ENCODE results near the gene ACKR2. TPM values are rescaled to one million over a fixed set of nuclear protein-coding genes. Genes with fewer than 3 reads are reported as not detected.
A peak's percentile ranks its signal among the peaks of the same experiment; 100 is the strongest.

ACKR2 gene
- total RNA-seq, 1 experiment from 2014 or later = 0.76 TPM

- ATAC-seq = no peak
- RAD21 ChIA-PET (ENCODE audit: low non-redundant PET in 1 of 2, low total read pairs in 2 of 2, uncharacterized antibody in 2 of 2, unreplicated experiment in 2 of 2) = no interaction called here
- no peak for TF ChIP-seq SRF (IDR thresholded peaks at IDR 0.05; ENCODE audit: low read depth)
- no peak for TF ChIP-seq MAX (IDR thresholded peaks at IDR 0.05)
- TF ChIP-seq YY1 (IDR thresholded peaks at IDR 0.05; ENCODE audit: extremely low read depth, insufficient replicate concordance, low read depth, low read length) = no peak
- peak in 2 of 3 experiments; percentile 16 to 24; a peak in 3 of 6 replicates for TF ChIP-seq CTCF (IDR thresholded peaks at IDR 0.05 in 2 of 3, conservative IDR thresholded peaks at IDR 0.05 in 1 of 3; ENCODE audit: borderline replicate concordance in 1 of 3, insufficient read depth in 1 of 3, low read depth in 2 of 3, low read length in 2 of 3)
- no peak for TF ChIP-seq CBX3 (IDR thresholded peaks at IDR 0.05; ENCODE audit: low read depth)
- no peak for TF ChIP-seq POLR2AphosphoS5 (IDR thresholded peaks at IDR 0.05; ENCODE audit: low read depth, low read length)
Observed at GRCh38 chr3:42836150-42837123, 27.2 kb downstream of the ACKR2 start.

More at GRCh38 chr3:42836150-42837123, 27.2 kb downstream of the ACKR2 start:
- Histone ChIP-seq H3K27ac (ENCODE audit: low read depth, low read length) (no peak overlapping the region), H3K9ac (ENCODE audit: low read length) (no peak overlapping the region), H3K9me2 (ENCODE audit: insufficient read depth) (no peaks in the 10 kb centered on the region), H3K9me3 (ENCODE audit: control insufficient read depth in 1 of 2, insufficient read depth in 1 of 2, low read depth in 1 of 2, low read length in 2 of 2) (no peaks in the 10 kb centered on the region), H3K27me3 (ENCODE audit: insufficient read depth, low read length) (no peaks in the 10 kb centered on the region), H3K79me2 (ENCODE audit: insufficient read depth, low read length) (no peaks in the 10 kb centered on the region), H4K20me1 (ENCODE audit: insufficient read depth) (no peaks in the 10 kb centered on the region), H2AFZ (ENCODE audit: low read depth, low read length, poor library complexity, severe bottlenecking) (no peak overlapping the region), H3K36me3 (ENCODE audit: control insufficient read depth in 1 of 2, insufficient read depth in 2 of 2, low read length in 2 of 2) (no peaks in the 10 kb centered on the region), H3K4me2 (ENCODE audit: low read length) (no peak overlapping the region), H3K4me1 (ENCODE audit: control insufficient read depth in 1 of 2, insufficient read depth in 2 of 2, low read length in 2 of 2) (peaks cover 0 to 3% of the 10 kb centered on the region in 2 experiments; a peak in 1 of 4 replicates), H3K4me3 (replicated peaks in 1 of 2; ENCODE audit: low read depth in 1 of 2, low read length in 2 of 2) (no peak overlapping the region)
- BruUV-seq (replicated peaks) = no TSS peak
- CTCF ChIA-PET = no interaction called here
- POLR2A ChIA-PET = no interaction called here
- no peak for DNase-seq (ENCODE audit: low read depth, low spot score)
- intact Hi-C loops (cut with micrococcal nuclease) = loop anchor here (10.0 kb wide), 1 partner anchor 392 kb away; no protein-coding TSS in a partner anchor
